Measurements from ENCODE around the gene ADCY9.
"Not testable (repeated sequence)": the region's sequence is repeated elsewhere in the genome, so short reads cannot be mapped to it uniquely, and the experiment has no call there.

Gene ADCY9

DNA sequence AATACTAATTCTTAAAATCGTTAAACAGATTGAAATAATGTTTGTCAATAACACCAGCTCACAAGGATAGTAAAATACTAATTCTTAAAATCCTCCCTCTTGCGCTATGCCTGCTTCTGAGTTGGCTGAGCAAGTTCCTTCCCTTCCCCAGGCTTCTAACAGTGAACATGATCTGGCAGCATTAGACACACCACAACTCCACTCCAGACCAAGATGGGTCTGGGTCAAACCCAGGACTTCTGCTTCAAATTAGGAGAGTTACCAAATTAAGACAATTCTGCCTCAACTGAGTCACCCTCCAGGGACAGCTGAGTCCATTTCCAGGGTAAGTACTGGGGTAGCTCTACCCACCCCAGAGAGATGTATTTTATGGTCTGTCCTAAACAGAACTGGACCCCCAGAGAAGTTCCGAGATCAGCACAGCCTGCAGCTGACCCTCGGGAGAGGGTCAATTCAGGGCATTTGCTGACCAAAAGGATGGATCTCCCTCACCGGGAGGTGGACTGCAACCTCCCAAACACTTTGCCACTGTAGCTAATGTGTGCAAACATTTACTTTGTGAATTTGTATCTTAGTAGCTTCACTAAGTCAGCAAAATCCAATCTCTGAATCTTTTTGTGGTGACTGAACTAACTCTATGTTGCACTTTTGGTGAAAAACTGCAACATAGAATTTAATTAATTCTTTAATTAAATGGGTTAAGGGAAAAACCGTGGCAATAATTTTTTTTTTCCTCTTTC is 48.8 kb downstream of the ADCY9 start:
- no peak for DNase-seq (ENCODE audit: low read depth in 2 of 2)

DNA sequence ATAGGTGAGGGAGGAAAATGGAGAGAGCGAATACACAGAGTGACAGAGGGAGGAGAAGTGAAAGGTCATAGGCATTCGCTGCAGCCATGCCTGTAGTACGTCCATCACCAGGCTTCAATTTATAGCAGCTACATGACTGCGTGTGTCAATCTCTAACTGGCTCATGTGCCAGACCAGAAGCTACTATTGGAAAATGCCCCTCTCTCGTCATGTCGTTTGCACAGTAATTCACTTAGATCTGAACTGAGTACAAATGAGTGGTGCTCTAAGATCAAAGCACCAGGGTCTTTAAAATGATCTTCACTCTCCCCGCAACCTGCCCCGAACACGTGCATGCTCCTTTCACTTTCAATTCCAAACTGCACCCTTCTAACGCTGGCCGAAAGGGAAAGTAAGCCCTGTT is 51.3 kb downstream of the ADCY9 start:
- DNase-seq (ENCODE audit: low read depth in 2 of 2), result no peak

DNA sequence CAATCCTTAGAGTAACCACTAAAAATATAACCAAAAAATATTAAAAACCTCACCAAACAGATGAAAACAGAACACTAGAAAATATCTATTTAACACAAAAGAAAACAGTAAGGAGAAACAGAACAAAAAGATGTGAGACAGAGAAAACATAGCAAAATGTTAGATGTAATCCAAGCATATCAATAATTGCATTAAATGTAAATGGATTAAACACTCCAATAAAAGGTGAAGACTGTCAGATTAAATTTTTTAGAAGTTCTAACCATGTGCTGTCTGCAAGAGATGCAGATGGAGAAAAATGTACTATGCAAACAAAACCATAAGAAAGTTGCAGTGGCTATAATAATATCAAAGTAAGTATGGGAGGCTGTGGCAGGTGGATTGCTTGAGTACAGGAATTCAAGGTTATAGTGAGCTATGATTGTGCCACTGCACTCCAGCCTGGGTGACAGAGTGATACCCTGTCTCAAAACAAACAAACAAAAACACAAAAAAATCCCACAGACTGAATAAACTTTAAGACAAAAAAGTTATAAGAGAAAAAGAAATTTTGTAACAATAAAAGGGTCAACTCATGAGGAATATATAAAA is 53.9 kb downstream of the ADCY9 start:
- no peak for DNase-seq (ENCODE audit: low read depth in 2 of 2)

DNA sequence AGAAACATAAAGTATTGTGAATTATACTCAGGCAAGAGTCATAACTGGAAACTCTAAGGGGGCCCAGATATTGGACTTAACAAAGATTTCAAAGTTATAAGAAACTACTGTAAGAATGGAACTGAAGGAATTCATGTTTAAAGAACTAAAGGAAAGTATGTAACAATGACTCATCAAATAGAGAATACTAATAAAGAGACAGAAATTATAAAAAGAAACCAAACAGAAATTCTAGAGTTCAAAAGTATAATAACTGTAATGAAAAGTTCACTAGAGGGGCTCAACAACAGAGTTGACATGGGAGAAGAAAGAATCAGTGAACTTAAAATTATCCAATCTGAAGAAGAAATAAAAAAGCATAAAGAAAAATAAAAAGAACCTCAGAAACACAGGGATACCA is 55.4 kb downstream of the ADCY9 start:
- DNase-seq (ENCODE audit: low read depth in 2 of 2), result no peak

- no peak for DNase-seq (ENCODE audit: low read depth in 2 of 2)
These were observed 56.2 kb downstream of the ADCY9 start for GRCh38 chr16:4060009-4060408.

GRCh38 chr16:4058386-4058785 is 57.9 kb downstream of the ADCY9 start:
- no peak for DNase-seq (ENCODE audit: low read depth in 2 of 2)

- no peak for DNase-seq (ENCODE audit: low read depth in 2 of 2)
These were observed 58.8 kb downstream of the ADCY9 start for GRCh38 chr16:4057439-4057877.

DNA sequence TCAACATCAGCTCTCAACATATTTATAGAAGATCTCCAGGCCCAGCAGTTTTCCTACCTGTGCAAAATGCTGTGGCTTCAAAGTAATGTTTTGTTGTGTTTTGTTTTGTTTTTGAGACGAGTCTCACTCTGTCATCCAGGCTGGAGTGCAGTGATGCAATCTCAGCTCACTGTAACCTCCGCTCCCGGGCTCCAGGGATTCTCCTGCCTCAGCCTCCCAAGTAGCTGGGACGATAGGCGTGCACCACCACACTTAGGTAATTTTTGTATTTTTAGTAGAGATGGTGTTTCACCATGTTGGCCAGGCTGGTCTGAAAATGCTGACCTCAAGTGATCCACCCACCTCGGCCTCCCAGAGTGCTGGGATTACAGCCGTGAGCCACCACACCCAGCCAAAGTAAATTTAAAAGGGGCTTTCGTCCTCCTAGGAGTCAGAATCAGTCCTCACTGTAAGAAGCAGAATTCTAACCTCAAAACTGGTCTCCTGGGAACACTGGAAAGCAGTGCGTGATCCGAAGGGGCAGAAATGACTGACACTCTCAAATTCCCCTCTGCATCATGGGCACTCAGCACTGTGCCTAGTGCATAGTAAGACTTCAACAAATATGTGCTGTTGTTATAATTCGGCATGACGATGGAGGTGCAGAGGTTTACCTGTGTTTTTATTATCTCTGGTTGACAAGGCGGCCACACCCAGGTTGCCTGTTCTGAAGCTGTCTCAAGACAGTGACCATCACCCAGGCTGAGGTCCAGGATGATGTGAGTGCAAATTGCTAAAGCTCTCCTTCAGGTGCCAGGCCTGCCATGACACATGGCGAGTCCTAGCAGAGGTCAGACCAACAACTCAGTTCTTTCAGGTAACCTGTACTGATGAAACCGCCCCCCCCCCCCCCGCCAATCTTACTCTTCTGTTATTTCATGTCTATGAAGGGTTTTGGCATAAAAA is 59.8 kb downstream of the ADCY9 start:
- DNase-seq (ENCODE audit: low read depth in 2 of 2), result no peak

DNA sequence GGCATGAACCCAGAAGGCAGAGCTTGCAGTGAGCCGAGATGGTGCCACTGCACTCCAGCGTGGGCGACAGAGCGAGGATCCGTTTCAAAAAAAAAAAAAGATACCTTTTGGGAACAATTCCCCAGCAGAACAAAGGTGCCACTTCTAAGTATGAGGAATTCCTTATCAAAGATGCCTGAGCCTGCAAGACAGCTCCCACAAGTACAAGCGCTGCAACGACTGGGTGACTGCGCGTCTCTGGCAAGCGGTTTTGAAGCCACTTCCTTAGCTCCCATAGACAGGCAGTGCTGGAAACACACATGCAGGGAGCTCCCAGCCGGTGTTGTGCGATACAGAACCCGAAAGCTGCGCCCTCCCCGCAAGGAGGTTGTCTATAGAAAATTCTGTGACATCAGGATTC is 60.5 kb downstream of the ADCY9 start:
- DNase-seq (ENCODE audit: low read depth in 2 of 2), result no peak

GRCh38 chr16:4053301-4053845 is 62.9 kb downstream of the ADCY9 start:
- no peak for DNase-seq (ENCODE audit: low read depth in 2 of 2)

DNA sequence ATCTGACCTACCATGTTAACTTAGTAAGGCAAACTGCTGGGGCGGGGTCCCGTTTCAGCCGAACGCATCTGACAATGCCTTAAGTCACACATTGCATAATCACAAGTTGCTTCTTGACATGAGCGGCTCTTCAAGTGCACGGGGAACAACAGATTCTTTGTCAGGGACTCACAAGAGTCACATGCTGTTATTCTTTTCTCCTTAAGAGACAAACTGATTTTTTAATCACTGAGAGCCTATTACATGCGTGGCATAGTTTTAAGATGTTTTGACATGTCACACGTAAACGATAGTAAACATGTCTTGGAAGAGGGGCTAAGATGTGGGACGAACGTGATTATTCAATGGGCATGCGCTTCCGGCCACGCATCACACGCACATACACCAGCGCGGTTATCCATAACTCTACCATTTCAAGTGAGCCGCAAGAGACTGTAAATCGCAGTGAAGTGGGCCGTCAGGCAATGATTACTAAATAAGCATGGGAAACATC is 63.4 kb downstream of the ADCY9 start:
- DNase-seq (ENCODE audit: low read depth in 2 of 2), result no peak

- DNase-seq (ENCODE audit: low read depth in 2 of 2), result no peak
These were observed 64.1 kb downstream of the ADCY9 start for GRCh38 chr16:4052096-4052495.

DNA sequence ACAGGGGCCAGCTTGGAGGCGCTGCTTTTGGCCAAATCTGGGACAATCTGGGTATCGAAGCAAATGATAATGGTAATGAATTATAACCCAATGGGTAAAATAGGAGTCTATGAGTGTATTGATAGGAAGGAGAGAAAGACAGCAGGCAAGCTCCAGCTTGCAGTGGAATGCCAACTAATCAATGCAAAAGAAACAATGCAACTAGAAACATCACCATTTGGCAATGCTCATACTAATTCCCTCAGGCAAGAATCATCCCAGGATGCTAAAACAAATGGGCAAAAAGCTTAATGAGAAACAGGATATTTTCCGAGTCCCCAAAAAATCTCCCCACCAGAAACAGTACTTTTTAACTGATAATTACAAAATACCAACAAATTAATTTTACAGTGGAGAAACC is 64.7 kb downstream of the ADCY9 start:
- no peak for DNase-seq (ENCODE audit: low read depth in 2 of 2)

DNA sequence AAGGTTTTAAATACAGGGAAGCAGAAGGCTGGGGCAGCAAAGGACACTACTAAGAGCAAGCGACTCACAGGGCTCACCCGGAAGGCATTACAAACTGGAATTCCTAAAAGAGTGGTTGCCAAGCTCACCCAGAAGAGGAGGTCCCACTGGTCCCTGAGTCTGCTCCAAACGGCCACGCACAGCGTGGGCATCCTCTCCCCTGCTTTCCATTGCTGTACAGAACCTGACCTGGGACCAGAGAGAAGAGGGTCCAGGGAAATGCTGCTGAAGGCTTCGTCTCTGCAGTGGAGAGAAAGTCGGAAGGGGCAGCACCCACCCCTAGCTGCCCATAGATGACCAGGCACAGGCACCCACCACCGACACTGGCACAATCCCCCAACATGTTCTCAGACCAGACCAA is 67.2 kb downstream of the ADCY9 start:
- DNase-seq (ENCODE audit: low read depth in 2 of 2), result no peak

DNA sequence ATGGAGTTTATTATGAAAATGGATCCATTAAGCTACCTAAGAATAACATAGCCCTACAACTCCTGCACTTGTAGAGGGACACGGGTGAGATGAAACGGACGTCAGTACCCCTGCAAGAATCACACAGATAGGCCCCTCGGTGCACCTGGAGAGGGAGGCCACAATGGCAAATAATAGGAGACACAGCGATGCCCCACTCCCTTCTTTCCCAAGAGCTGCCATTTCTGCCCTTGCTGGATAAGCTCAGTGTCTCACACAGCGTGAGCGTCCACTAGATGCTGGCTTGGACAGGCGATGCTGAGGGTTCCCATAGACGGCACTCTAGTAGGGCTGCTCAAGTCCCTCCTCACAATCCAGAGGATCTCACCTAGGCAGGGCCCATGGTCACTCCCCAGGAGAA is 67.8 kb downstream of the ADCY9 start:
- no peak for DNase-seq (ENCODE audit: low read depth in 2 of 2)

GRCh38 chr16:4046221-4046620 is 70.0 kb downstream of the ADCY9 start:
- DNase-seq (ENCODE audit: low read depth in 2 of 2), result no peak

DNA sequence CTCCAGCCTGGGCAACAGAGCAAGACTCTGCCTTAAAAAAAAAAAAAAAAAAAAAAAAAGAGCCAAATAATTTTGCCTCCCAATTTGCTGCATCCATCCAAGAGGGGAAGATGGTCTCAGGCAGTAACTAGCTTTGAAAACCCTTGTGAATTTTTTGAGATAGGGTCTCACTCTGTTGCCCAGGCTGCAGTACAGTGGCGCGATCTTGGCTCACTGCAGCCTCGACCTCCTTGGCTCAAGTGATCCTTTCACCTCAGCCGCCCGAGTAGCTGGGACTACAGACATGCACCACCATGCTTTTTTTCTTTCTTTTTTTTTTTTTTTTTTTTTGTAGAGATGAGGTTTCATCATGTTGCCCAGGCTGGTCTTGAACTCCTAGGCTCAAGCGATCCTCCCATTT is 70.7 kb downstream of the ADCY9 start:
- not testable (repeated sequence) for DNase-seq (ENCODE audit: low read depth in 2 of 2)

DNA sequence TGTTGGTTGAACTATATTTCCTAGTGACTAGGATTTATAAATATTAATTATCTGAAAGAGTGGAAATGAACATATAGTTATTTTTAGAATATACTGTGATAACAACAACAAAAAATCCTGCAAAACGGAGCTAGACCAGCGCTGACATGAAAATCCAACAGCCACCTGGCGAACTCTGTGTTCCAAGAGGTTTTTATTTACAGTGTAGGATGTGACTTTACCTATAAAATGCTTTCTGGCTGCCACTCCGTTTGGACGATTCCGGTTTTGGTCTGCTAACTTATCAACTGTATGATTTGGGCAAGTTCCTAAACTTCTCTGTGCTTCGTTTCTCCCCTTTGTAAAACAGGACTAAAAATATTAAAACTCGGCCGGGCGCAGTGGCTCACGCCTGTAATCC is 73.7 kb downstream of the ADCY9 start:
- no peak for DNase-seq (ENCODE audit: low read depth in 2 of 2)

DNA sequence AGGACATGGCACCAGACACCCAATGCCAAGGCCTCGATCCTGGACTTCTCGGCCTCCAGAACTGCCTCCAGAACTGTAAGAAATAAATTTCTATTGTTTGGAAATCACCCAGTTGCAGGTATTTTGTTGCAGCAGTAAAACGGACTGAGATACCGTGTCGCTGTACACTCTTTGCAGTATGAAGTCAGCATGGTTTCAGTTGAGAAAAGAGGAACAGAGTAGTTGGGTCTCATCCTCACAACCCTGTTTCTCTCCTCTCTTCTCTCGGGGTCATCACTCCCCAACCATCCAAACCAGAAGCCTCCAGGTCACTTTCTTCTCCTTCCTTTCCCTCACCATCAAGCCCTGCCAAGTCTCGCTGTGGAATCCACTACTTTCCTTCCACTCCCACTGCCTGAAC is 77.8 kb downstream of the ADCY9 start:
- no peak for DNase-seq (ENCODE audit: low read depth in 2 of 2)

DNA sequence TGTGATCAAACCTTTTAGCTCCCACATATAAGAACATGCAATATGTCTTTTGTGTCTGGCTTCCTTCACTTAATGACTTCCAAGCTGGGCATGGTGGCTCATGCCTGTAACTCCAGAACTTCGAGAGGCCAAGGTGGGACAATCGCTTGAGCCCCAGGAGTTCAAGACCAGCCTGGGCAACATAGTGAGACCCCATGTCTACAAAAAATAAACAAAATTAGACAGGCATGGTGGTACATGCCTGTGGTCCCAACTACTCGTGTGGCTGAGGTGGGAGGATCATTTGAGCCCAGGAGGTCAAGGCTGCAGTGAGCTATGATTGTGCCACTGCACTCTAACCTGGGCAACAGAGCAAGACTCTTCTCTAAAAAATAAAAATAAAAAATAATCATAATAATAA is 79.3 kb downstream of the ADCY9 start:
- DNase-seq (ENCODE audit: low read depth in 2 of 2), result not testable (repeated sequence)

- DNase-seq (ENCODE audit: low read depth in 2 of 2), result no peak
These were observed 81.3 kb downstream of the ADCY9 start for GRCh38 chr16:4034963-4035362.

DNA sequence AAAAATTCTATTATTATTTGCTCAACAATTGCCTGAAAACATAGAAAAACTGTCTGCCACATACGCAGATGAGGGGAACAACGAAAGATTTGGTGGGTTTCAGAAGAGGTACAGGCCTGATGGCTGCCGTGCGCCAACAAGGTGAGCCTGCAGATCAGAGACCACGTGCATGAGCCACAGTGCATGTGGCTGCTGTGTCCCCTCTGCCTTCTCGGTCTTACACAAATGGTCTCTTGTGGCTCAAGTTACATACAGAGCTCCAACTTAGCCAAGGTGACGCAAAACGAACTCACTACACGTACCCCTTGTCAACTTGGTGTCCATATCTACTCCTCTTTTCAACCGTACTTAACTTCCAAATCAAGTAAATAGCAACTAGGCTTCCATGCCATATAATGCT is 82.3 kb downstream of the ADCY9 start:
- DNase-seq (ENCODE audit: low read depth in 2 of 2), result no peak

All from stimulated activated CD4-positive, alpha-beta T cell treated with anti-CD3 and anti-CD28 coated beads, Interleukin-15, amount 100 ng/mL, for 48 hours (primary cell).